Measurements from ENCODE around the gene GNG13. TPM values are rescaled to one million over a fixed set of nuclear protein-coding genes. Genes with fewer than 3 reads are reported as not detected.

GNG13 gene
- total and polyA plus RNA-seq, 4 donors, result 0.30 to 1.4 (median 1.0) TPM; not detected in 1

DNA sequence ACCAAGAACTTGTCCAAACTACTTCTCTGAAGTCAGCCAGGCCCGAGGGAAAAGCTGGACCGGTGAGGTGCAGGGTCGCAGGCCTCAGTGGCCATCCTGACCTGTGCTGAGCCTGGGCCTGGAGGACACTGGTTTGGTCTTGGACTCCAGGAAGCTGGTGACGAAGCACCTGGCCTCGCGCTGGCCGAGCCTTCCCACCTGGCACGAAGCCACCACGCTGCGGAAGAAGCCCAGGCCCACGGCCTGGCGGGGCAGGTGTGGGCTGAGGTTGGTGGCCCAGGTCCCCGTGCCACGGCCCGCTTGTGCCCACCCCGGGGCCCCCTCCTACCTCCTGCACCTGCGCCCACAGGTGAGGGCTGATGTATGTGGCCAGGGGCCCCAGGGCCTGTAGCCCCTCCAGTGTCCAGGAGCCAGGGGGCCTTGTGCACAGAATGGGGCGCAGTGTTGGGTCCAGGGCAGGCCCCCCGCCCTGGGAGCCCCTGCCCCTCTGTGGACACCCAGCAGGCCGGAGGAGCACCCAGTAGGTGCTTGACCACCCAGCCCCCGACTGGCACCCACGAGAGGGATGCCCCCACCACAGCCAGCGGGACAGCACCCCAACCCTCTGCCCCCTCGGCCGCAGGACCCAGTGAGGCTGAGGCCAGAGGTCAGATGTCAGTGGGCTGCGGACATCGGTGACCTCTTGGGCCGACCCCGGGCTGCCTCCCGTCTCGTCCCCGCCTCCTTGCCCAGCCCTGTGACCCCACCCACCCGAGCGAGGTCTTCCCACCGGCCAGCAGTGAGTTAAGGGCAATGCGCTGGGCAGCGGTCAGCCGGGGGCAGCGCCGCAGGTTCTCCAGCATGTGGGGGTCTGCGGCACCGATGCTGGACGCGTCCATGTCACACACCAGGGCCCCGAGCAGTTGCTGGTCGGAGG is 26.2 kb downstream of the GNG13 start:
- 72% methylated on average over 42 of the region's 46 CpGs for WGBS (ENCODE audit: insufficient coverage)
- Histone ChIP-seq H3K9me3 (ENCODE audit: control insufficient read depth, insufficient read depth, low read length) (no peaks in the 10 kb centered on the region), H3K4me1 (ENCODE audit: control insufficient read depth, insufficient read depth, low read length) (no peaks in the 10 kb centered on the region), H3K36me3 (ENCODE audit: control insufficient read depth, insufficient read depth, low read length) (no peaks in the 10 kb centered on the region), H3K4me3 (ENCODE audit: low read depth, low read length) (no peak overlapping the region), H3K27ac (ENCODE audit: low read depth, low read length) (no peak overlapping the region), H3K27me3 (ENCODE audit: control insufficient read depth, insufficient read depth, low read length) (no peaks in the 10 kb centered on the region)
- no peak for DNase-seq (ENCODE audit: low read depth in 4 of 6, low spot score in 6 of 6)

DNA sequence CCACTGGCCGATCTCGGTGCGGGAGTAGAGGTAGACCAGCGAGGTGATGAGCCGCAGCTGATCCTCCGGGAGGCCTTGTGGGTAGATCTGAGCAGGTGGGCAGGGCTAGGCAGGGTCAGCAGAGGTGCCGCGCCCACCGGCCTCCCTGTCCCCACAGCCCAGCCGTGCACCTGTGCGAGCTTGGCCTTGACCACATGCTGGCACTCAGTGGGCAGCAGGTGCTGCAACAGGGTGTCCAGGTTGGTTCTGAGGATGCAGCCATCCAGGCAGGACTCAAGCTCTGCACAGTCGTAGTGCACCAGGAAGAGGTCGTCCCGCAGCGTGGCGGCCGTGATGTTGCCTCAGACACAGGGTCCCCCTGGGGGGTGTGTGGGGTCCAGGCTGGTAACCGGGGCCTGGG is 27.6 kb downstream of the GNG13 start:
- Histone ChIP-seq H3K27me3 (ENCODE audit: control insufficient read depth, insufficient read depth, low read length) (no peaks in the 10 kb centered on the region), H3K36me3 (ENCODE audit: control insufficient read depth, insufficient read depth, low read length) (no peaks in the 10 kb centered on the region), H3K27ac (ENCODE audit: low read depth, low read length) (no peak overlapping the region), H3K4me3 (ENCODE audit: low read depth, low read length) (no peak overlapping the region), H3K9me3 (ENCODE audit: control insufficient read depth, insufficient read depth, low read length) (no peaks in the 10 kb centered on the region), H3K4me1 (ENCODE audit: control insufficient read depth, insufficient read depth, low read length) (no peaks in the 10 kb centered on the region)
- 84% methylated on average over 18 of the region's 18 CpGs for WGBS (ENCODE audit: insufficient coverage)
- no peak for DNase-seq (ENCODE audit: low read depth in 4 of 6, low spot score in 6 of 6)

DNA sequence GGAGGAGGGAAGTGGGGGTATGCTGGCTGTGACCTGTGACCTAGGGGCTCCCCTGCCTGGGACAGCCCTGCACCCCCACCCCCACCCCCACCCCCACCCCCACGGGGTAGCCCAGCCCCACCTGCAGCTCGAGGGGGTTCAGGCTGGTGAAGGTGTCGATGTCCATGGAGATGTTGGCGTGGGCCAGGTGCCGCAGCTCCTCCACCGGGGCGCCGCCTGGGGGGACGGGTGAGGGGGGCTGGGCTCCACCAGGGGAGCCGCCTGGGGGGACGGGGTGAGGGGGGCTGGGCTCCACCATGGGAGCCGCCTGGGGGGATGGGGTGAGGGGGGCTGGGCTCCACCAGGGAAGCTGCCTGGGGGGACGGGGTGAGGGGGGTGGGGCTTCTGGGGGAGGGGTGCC is 30.1 kb downstream of the GNG13 start:
- H3K27me3 ChIP-seq (ENCODE audit: control insufficient read depth, insufficient read depth, low read length), result no peaks in the 10 kb centered on the region
- H3K36me3 ChIP-seq (ENCODE audit: control insufficient read depth, insufficient read depth, low read length), result no peaks in the 10 kb centered on the region
- no peaks in the 10 kb centered on the region for H3K9me3 ChIP-seq (ENCODE audit: control insufficient read depth, insufficient read depth, low read length)
- no peak overlapping the region for H3K27ac ChIP-seq (ENCODE audit: low read depth, low read length)
- H3K4me1 ChIP-seq (ENCODE audit: control insufficient read depth, insufficient read depth, low read length), result no peaks in the 10 kb centered on the region
- no CpG with 5 or more reads among the region's 13 CpGs for WGBS (ENCODE audit: insufficient coverage)
- H3K4me3 ChIP-seq (ENCODE audit: low read depth, low read length), result no peak overlapping the region
- DNase-seq (ENCODE audit: low read depth in 4 of 6, low spot score in 6 of 6), result no peak

DNA sequence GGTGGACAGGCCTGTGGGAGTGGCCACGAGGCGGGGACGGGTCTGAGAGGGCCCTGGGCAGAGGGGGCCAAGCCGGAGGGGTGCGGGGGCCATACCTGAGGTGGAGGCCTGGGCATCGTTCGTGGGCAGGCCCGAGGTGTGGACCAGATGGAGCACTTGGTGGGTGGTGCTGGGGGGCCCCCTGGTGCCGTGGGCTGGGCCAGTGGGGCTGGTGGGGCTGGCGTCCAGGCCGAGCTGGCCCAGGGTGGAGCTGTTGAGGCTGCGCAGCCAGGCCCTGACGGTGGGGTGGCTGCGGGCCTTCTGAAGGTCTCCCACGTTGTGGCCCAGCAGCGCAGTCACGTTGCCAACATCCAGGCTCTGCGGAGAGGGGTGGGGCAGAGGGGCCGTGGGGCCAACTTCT is 30.6 kb downstream of the GNG13 start:
- Histone ChIP-seq H3K4me1 (ENCODE audit: control insufficient read depth, insufficient read depth, low read length) (no peaks in the 10 kb centered on the region), H3K27me3 (ENCODE audit: control insufficient read depth, insufficient read depth, low read length) (no peaks in the 10 kb centered on the region), H3K9me3 (ENCODE audit: control insufficient read depth, insufficient read depth, low read length) (no peaks in the 10 kb centered on the region), H3K36me3 (ENCODE audit: control insufficient read depth, insufficient read depth, low read length) (no peaks in the 10 kb centered on the region), H3K4me3 (ENCODE audit: low read depth, low read length) (no peak overlapping the region), H3K27ac (ENCODE audit: low read depth, low read length) (no peak overlapping the region)
- 77% methylated on average over 19 of the region's 19 CpGs for WGBS (ENCODE audit: insufficient coverage)
- no peak for DNase-seq (ENCODE audit: low read depth in 4 of 6, low spot score in 6 of 6)

DNA sequence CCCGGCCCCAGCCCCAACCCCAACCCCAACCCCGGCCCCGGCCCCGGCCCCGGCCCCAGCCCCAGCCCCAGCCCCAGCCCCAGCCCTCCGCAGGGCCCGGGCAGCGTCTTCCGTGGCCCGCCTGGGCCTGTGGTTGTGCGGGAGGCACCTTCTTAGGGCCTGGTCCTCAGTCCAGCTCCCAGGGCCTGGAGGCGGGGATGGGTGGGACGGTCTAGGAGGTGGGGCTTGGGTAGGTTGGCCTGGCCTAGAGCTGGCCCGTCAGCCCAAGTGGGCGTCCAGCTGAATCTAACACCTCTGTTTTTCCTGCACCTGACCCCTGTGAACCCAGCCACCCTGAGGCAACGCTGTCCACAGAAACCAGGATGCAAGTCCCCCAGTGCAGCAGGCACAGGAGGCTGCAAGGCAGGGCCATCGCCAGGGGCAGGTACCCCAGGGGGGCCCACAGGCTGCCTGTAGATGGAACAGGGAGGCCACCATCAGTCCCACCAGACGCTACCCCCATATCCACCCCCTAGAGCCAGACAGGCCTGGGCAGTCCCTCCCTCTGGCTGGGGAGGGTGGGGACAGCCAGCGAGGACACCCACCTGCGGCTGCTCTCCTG is 31.2 kb downstream of the GNG13 start:
- H3K36me3 ChIP-seq (ENCODE audit: control insufficient read depth, insufficient read depth, low read length), result no peaks in the 10 kb centered on the region
- H3K27me3 ChIP-seq (ENCODE audit: control insufficient read depth, insufficient read depth, low read length), result no peaks in the 10 kb centered on the region
- H3K4me3 ChIP-seq (ENCODE audit: low read depth, low read length), result no peak overlapping the region
- no peaks in the 10 kb centered on the region for H3K9me3 ChIP-seq (ENCODE audit: control insufficient read depth, insufficient read depth, low read length)
- H3K4me1 ChIP-seq (ENCODE audit: control insufficient read depth, insufficient read depth, low read length), result no peaks in the 10 kb centered on the region
- no peak for DNase-seq (ENCODE audit: low read depth in 4 of 6, low spot score in 6 of 6)
- H3K27ac ChIP-seq (ENCODE audit: low read depth, low read length), result no peak overlapping the region
- 79% methylated on average over 12 of the region's 20 CpGs for WGBS (ENCODE audit: insufficient coverage)

DNA sequence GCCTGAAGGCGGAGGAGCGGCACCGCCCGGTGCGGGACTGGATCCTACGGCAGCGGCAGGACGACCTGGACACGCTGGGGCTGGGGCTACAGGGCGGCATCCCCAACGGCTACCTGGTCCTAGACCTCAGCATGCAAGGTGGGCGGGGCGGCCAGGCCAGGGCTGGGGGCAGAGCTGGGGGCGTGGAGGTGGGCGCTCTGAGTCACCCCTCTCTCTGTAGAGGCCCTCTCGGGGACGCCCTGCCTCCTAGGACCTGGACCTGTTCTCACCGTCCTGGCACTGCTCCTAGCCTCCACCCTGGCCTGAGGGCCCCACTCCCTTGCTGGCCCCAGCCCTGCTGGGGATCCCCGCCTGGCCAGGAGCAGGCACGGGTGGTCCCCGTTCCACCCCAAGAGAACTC is 32.1 kb downstream of the GNG13 start:
- Histone ChIP-seq H3K9me3 (ENCODE audit: control insufficient read depth, insufficient read depth, low read length) (no peaks in the 10 kb centered on the region), H3K4me1 (ENCODE audit: control insufficient read depth, insufficient read depth, low read length) (no peaks in the 10 kb centered on the region), H3K36me3 (ENCODE audit: control insufficient read depth, insufficient read depth, low read length) (no peaks in the 10 kb centered on the region), H3K4me3 (ENCODE audit: low read depth, low read length) (no peak overlapping the region), H3K27ac (ENCODE audit: low read depth, low read length) (no peak overlapping the region), H3K27me3 (ENCODE audit: control insufficient read depth, insufficient read depth, low read length) (no peaks in the 10 kb centered on the region)
- WGBS (ENCODE audit: insufficient coverage), result 85% methylated on average over 21 of the region's 21 CpGs
- no peak for DNase-seq (ENCODE audit: low read depth in 4 of 6, low spot score in 6 of 6)

DNA sequence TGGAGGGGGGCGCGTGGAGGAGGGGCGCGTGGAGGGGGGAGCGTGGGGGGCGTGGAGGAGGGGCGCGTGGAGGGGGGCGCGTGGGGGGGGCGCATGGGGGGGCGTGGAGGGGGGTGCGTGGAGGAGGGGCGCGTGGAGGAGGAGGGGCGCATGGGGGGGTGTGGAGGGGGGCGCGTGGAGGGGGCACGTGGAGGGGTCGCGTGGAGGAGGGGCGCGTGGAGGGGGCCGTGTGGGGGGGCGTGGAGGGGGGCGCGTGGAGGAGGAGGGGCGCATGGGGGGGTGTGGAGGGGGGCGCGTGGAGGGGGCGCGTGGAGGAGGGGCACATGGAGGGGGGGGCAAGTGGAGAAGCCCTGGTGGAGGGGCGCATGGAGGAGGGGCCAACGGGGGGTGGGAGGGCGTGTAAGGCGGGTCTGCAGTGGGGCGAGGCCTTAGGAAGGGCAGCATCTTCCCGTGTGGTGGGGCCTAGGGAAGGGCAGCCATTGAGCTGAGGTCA is 32.7 kb downstream of the GNG13 start:
- H3K4me1 ChIP-seq (ENCODE audit: control insufficient read depth, insufficient read depth, low read length), result no peaks in the 10 kb centered on the region
- no peak for DNase-seq (ENCODE audit: low read depth in 4 of 6, low spot score in 6 of 6)
- H3K36me3 ChIP-seq (ENCODE audit: control insufficient read depth, insufficient read depth, low read length), result no peaks in the 10 kb centered on the region
- H3K27ac ChIP-seq (ENCODE audit: low read depth, low read length), result no peak overlapping the region
- H3K27me3 ChIP-seq (ENCODE audit: control insufficient read depth, insufficient read depth, low read length), result no peaks in the 10 kb centered on the region
- no peak overlapping the region for H3K4me3 ChIP-seq (ENCODE audit: low read depth, low read length)
- H3K9me3 ChIP-seq (ENCODE audit: control insufficient read depth, insufficient read depth, low read length), result no peaks in the 10 kb centered on the region
- WGBS (ENCODE audit: insufficient coverage), result 61% methylated on average over 6 of the region's 38 CpGs

DNA sequence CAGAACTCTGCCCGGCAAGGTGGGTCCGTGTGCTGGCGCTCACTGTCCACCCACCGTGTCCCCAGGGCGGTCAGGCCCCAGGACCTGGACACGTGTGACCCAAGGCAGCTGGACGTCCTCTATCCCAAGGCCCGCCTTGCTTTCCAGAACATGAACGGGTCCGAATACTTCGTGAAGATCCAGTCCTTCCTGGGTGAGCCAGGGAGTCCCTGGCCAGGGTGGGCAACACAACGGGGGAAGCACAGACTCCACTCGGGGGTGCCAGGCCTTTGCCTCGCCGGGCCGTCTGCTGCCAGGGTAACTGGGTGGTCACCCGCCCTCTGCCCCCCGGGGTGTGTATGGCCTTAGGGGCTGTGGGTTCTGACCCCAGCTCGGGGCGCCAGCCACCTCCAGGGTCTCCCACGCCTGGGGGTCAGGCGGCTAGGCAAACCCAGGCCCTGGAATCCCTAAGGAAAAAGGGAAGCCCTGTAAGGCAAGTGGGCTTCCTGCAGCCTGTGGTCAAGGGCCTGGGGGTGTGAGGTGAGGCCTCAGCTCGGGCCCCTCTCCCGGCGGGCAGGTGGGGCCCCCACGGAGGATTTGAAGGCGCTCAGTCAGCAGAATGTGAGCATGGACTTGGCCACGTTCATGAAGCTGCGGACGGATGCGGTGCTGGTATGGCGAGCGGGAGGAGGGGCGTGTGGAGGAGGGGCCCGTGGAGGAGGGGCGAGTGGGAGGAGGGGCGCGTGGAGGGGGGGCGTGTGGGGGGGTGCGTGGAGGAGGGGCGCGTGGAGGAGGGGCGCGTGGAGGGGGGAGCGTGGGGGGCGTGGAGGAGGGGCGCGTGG is 33.5 kb downstream of the GNG13 start:
- Histone ChIP-seq H3K4me1 (ENCODE audit: control insufficient read depth, insufficient read depth, low read length) (no peaks in the 10 kb centered on the region), H3K27ac (ENCODE audit: low read depth, low read length) (no peak overlapping the region), H3K9me3 (ENCODE audit: control insufficient read depth, insufficient read depth, low read length) (no peaks in the 10 kb centered on the region), H3K36me3 (ENCODE audit: control insufficient read depth, insufficient read depth, low read length) (no peaks in the 10 kb centered on the region), H3K4me3 (ENCODE audit: low read depth, low read length) (no peak overlapping the region), H3K27me3 (ENCODE audit: control insufficient read depth, insufficient read depth, low read length) (no peaks in the 10 kb centered on the region)
- WGBS (ENCODE audit: insufficient coverage), result 81% methylated on average over 24 of the region's 48 CpGs
- DNase-seq (ENCODE audit: low read depth in 4 of 6, low spot score in 6 of 6), result no peak

DNA sequence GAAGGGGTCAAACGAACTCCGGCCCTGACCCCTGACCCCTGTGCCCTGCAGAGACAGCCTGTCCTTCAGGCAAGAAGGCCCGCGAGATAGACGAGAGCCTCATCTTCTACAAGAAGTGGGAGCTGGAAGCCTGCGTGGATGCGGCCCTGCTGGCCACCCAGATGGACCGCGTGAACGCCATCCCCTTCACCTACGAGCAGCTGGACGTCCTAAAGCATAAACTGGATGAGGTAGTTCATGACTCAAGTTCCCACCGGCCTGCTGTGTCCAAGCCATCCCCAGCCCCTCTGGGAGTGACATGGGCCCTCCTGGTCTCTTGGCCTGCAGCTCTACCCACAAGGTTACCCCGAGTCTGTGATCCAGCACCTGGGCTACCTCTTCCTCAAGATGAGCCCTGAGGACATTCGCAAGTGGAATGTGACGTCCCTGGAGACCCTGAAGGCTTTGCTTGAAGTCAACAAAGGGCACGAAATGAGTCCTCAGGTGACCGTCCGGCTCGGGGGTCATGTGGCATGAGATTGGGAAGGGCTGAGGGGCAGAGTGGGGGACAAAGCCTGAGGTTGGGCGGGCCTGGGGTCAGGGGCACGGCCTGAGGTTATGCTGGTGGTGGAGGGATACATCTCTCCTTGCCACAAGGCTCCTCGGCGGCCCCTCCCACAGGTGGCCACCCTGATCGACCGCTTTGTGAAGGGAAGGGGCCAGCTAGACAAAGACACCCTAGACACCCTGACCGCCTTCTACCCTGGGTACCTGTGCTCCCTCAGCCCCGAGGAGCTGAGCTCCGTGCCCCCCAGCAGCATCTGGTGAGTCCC is 34.3 kb downstream of the GNG13 start:
- DNase-seq (ENCODE audit: low read depth in 4 of 6, low spot score in 6 of 6), result no peak
- H3K4me3 ChIP-seq (ENCODE audit: low read depth, low read length), result no peak overlapping the region
- 90% methylated on average over 28 of the region's 29 CpGs for WGBS (ENCODE audit: insufficient coverage)
- H3K27ac ChIP-seq (ENCODE audit: low read depth, low read length), result no peak overlapping the region
- no peaks in the 10 kb centered on the region for H3K27me3 ChIP-seq (ENCODE audit: control insufficient read depth, insufficient read depth, low read length)
- no peaks in the 10 kb centered on the region for H3K9me3 ChIP-seq (ENCODE audit: control insufficient read depth, insufficient read depth, low read length)
- H3K36me3 ChIP-seq (ENCODE audit: control insufficient read depth, insufficient read depth, low read length), result no peaks in the 10 kb centered on the region
- H3K4me1 ChIP-seq (ENCODE audit: control insufficient read depth, insufficient read depth, low read length), result no peaks in the 10 kb centered on the region
